PC-9 (cell line): ENCODE measurements around the gene WDR27.

Source experiments
- EZH2 ChIP-seq: fragments of 200-600 bp; sonication (generic); IDR thresholded peaks from 2 replicates; pipeline ENCODE4 v1.8.0; 2017; ENCODE audit warnings: antibody characterized with exemption, low read depth
- TF ChIP-seq, protein P1 (sequence below): fragments of 200-600 bp; sonication (generic); conservative IDR thresholded peaks from 2 replicates; pipeline ENCODE4 v1.6.1; 2017; ENCODE audit warnings: mixed run types, antibody characterized with exemption, mild to moderate bottlenecking, moderate library complexity

DNA sequence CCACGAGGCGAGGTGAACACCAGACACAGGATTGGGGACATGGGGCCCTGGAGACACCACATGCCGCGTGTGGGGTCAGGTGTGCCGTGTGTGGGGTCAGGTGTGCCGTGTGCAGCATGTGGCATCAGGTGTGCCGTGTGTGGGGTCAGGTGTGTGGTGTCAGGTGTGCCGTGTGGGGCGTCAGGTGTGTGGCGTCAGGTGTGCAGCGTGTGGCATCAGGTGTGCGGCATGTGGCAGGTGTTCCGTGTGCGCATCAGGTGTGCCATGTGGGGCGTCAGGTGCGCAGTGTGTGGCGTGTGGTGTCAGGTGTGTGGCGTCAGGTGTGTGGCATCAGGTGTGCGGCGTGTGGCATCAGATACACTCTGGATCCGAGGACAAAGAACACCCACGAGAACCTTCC, 77.9 kb downstream of the WDR27 start:
- TF ChIP-seq, protein P1, sequence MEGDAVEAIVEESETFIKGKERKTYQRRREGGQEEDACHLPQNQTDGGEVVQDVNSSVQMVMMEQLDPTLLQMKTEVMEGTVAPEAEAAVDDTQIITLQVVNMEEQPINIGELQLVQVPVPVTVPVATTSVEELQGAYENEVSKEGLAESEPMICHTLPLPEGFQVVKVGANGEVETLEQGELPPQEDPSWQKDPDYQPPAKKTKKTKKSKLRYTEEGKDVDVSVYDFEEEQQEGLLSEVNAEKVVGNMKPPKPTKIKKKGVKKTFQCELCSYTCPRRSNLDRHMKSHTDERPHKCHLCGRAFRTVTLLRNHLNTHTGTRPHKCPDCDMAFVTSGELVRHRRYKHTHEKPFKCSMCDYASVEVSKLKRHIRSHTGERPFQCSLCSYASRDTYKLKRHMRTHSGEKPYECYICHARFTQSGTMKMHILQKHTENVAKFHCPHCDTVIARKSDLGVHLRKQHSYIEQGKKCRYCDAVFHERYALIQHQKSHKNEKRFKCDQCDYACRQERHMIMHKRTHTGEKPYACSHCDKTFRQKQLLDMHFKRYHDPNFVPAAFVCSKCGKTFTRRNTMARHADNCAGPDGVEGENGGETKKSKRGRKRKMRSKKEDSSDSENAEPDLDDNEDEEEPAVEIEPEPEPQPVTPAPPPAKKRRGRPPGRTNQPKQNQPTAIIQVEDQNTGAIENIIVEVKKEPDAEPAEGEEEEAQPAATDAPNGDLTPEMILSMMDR: no peak
- no peak for TF ChIP-seq EZH2
